OCI-LY7 (cell line): ENCODE results near the gene CAPZB. TPM values are rescaled to one million over a fixed set of nuclear protein-coding genes. Genes with fewer than 3 reads are reported as not detected.

Experiments used
- BruUV-seq: library from RNA; stranded (reverse); fragments of 400-500 nt; replicated peaks from 2 replicates; lab custom pipeline; 2021; lab: Mats Ljungman, UMichigan
- CTCF ChIA-PET: fragments of 300-600 bp; sonication (Branson Sonifier 250); formaldehyde crosslinking; loops from one replicate; lab custom pipeline; 2022; ENCODE audit warnings: antibody characterized with exemption; ENCODE audit not compliant: unreplicated experiment; lab: Charles Lee
- POLR2A ChIA-PET: fragments of 300-600 bp; sonication (Branson Sonifier 250); formaldehyde crosslinking; loops from one replicate; lab custom pipeline; 2022; ENCODE audit warnings: antibody characterized with exemption; lab: Charles Lee
- DNase-seq: peaks from one replicate; pipeline ENCODE4 v3.0.0-alpha.2; 2015; ENCODE audit warnings: low spot score
- H2AFZ ChIP-seq: fragments of 200-600 bp; sonication (generic), shearing (Covaris generic); 2 replicates; pipeline ENCODE4 v1.6.1; 2014; ENCODE audit warnings: mild to moderate bottlenecking, antibody characterized with exemption, low read length, moderate library complexity
- H3K27ac ChIP-seq: fragments of 200-600 bp; sonication (generic); 2 replicates; pipeline ENCODE4 v1.5.1; 2014; ENCODE audit warnings: mixed run types, low read depth, mild to moderate bottlenecking, moderate library complexity, low read length, inconsistent platforms; ENCODE audit not compliant: poor library complexity, severe bottlenecking
- H3K36me3 ChIP-seq: fragments of 200-600 bp; sonication (generic); 2 replicates; pipeline ENCODE4 v1.6.1; 2014; ENCODE audit warnings: mild to moderate bottlenecking, antibody characterized with exemption, low read length, moderate library complexity, mixed read lengths; ENCODE audit not compliant: insufficient read depth
- H3K4me1 ChIP-seq: fragments of 200-600 bp; sonication (generic); 2 replicates; pipeline ENCODE4 v1.5.1; 2014; ENCODE audit warnings: mild to moderate bottlenecking, low read length; ENCODE audit not compliant: insufficient read depth, poor library complexity, severe bottlenecking
- H3K4me2 ChIP-seq: fragments of 200-600 bp; sonication (generic); 2 replicates; pipeline ENCODE4 v1.6.1; 2014; ENCODE audit warnings: mild to moderate bottlenecking, low read length
- H3K4me3 ChIP-seq: fragments of 200-600 bp; sonication (generic); 2 replicates; pipeline ENCODE4 v1.5.1; 2014; ENCODE audit warnings: mild to moderate bottlenecking, low read depth, low read length; ENCODE audit not compliant: poor library complexity, severe bottlenecking
- H3K79me2 ChIP-seq: fragments of 200-600 bp; sonication (generic); 2 replicates; pipeline ENCODE4 v1.6.1; 2016; ENCODE audit warnings: low read depth, mild to moderate bottlenecking, low read length, moderate library complexity, mixed read lengths; ENCODE audit not compliant: insufficient read depth
- H3K9me2 ChIP-seq: fragments of 200-600 bp; sonication (generic); 2 replicates; pipeline ENCODE4 v1.6.1; 2016; ENCODE audit warnings: mild to moderate bottlenecking, low read length, mixed read lengths; ENCODE audit not compliant: insufficient read depth
- H3K9me3 ChIP-seq: fragments of 200-600 bp; sonication (generic); 2 replicates; pipeline ENCODE4 v1.6.1; 2014; ENCODE audit warnings: mild to moderate bottlenecking, mixed run types, low read length, mixed read lengths
- H4K20me1 ChIP-seq: fragments of 200-600 bp; sonication (generic); 2 replicates; pipeline ENCODE4 v1.6.1; 2014; ENCODE audit warnings: mild to moderate bottlenecking, antibody characterized with exemption, low read length, moderate library complexity, mixed read lengths; ENCODE audit not compliant: insufficient read depth
- EZH2phosphoT487 ChIP-seq: fragments of 200-600 bp; sonication (generic); IDR thresholded peaks from 2 replicates; pipeline ENCODE4 v1.6.1; 2018; ENCODE audit warnings: low read depth, borderline replicate concordance, mild to moderate bottlenecking, mixed run types, antibody characterized with exemption, low read length, moderate library complexity, mixed read lengths
- intact Hi-C: fragments of 100-400 bp; cut with micrococcal nuclease; formaldehyde crosslinking; loops from one replicate; pipeline ENCODE4 v1.10.0; 2022; ENCODE audit not compliant: unreplicated experiment
- total RNA-seq, 2 experiments: library from RNA; depleted of rRNA in 1 of 2; stranded (reverse); fragments of >200 nt in 1 of 2; shearing (Covaris generic) in 1 of 2; gene quantifications; 2 replicates each; pipeline ENCODE4 v1.2.3, GENCODE V29; 2014 to 2022
- TF ChIP-seq, protein P1 (sequence below): fragments of 200-600 bp; sonication (generic); conservative IDR thresholded peaks from 2 replicates; pipeline ENCODE4 v1.5.1; 2014; ENCODE audit warnings: mild to moderate bottlenecking, antibody characterized with exemption, low read length, moderate library complexity, mixed read lengths

CAPZB gene
- total RNA-seq, 2 experiments from 2014 or later, result 61.3 to 187 TPM

DNA sequence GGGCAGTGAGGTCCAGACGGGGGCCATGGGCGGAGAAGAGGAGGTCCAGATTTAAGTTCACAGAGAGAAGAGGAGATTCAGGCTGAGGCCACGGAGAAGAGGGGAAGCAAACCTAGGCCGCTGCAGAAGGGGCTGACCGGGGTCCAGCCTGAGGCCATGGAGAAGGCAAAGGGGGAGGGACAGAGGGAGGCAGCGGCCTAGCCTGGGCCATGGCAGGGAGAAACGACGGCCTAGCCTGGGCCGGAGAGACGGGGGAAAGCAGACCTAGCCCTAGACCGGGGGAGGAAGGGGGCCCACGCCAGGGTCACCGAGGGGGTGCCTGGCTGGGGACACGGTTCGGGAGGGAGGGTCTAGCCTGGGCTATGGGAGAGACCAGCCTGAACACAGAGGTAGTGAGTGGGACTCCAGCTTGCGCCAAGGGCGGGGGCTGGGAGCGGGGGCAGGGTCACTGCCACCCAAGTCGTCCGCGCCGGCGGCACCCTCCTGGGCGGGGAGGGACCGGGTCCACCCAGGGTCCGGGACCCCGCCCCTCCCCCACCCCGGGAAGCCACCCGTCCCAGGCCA is 459 bp downstream of the CAPZB start:
- POLR2A ChIA-PET, result no interaction called here
- no peak for DNase-seq
- Histone ChIP-seq H3K9me3 (no peaks in the 10 kb centered on the region), H3K4me2 (peak overlapping the region; percentile 98), H3K79me2 (peaks cover 59% of the 10 kb centered on the region), H3K27ac (peak overlapping the region; percentile 57), H3K4me1 (peaks cover 39% of the 10 kb centered on the region), H3K9me2 (no peaks in the 10 kb centered on the region), H3K4me3 (peak overlapping the region; percentile 98), H3K36me3 (peaks cover 18% of the 10 kb centered on the region; the same call in 1 of the 2 replicates), H2AFZ (no peak overlapping the region), H4K20me1 (peaks cover 30% of the 10 kb centered on the region)
- intact Hi-C loops, result loop anchor here (1.0 to 5.0 kb wide), 2 partner anchors 8 to 93 kb away; no protein-coding TSS in a partner anchor
- CTCF ChIA-PET, result no interaction called here
- no TSS peak for BruUV-seq
- TF ChIP-seq EZH2phosphoT487, result no peak
- TF ChIP-seq, protein P1, sequence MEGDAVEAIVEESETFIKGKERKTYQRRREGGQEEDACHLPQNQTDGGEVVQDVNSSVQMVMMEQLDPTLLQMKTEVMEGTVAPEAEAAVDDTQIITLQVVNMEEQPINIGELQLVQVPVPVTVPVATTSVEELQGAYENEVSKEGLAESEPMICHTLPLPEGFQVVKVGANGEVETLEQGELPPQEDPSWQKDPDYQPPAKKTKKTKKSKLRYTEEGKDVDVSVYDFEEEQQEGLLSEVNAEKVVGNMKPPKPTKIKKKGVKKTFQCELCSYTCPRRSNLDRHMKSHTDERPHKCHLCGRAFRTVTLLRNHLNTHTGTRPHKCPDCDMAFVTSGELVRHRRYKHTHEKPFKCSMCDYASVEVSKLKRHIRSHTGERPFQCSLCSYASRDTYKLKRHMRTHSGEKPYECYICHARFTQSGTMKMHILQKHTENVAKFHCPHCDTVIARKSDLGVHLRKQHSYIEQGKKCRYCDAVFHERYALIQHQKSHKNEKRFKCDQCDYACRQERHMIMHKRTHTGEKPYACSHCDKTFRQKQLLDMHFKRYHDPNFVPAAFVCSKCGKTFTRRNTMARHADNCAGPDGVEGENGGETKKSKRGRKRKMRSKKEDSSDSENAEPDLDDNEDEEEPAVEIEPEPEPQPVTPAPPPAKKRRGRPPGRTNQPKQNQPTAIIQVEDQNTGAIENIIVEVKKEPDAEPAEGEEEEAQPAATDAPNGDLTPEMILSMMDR, result no peak

DNA sequence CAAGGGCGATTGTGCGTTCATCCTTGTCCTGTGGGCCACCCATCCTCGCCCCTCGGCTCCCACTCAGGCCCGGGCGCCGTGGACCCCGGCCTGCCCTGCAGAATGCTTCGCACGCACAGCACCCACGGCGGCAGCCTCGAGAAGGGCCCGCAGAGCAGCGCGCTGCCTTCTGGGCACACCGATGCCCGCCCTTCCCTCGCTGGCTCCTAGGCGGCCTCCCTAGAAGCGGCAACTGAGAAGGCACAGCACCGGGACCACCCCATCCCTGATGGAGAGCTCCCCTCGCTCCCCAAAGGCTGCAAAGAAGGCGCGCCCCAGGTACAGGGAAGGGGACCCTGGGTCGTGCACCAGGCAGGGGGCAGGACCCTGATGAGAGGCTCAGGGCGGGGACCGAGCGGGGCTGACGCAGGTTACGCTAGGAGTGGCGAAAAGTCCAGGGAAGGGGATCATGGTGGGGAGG is 971 bp downstream of the CAPZB start:
- intact Hi-C loops, result no loop called here
- TF ChIP-seq, protein P1, result no peak
- no peak for TF ChIP-seq EZH2phosphoT487
- POLR2A ChIA-PET, result no interaction called here
- Histone ChIP-seq H3K4me1 (peaks cover 39% of the 10 kb centered on the region), H3K27ac (peak overlapping the region; percentile 57), H3K4me3 (peak overlapping the region; percentile 98), H3K9me3 (no peaks in the 10 kb centered on the region), H3K79me2 (peaks cover 59% of the 10 kb centered on the region), H3K36me3 (peaks cover 19% of the 10 kb centered on the region; the same call in 1 of the 2 replicates), H3K9me2 (no peaks in the 10 kb centered on the region), H3K4me2 (peak overlapping the region; percentile 98), H2AFZ (no peak overlapping the region), H4K20me1 (peaks cover 30% of the 10 kb centered on the region)
- CTCF ChIA-PET, result no interaction called here
- no peak for DNase-seq
- BruUV-seq, result no TSS peak

DNA sequence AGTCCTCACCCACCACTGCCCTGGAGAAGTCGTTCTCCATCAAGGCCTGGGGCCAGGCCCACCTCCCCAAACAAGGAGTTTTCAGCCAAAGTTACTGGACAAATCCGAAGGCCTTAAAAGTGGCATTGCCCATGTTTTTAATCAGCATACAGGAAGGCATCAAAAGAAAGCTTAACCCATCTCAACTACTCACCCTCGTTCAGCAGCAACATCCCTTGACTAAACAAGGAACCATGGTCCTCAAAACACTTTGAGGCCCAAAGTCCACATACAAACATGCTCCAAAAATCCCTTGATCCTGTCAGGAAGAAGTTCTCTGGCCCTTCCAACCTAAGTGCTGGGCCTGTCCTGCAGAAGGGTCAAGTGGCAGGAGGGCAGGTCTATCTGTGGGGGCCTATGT is 1.6 kb downstream of the CAPZB start:
- no TSS peak for BruUV-seq
- peaks cover 23% of the 10 kb centered on the region; the same call in 1 of the 2 replicates for H3K36me3 ChIP-seq
- CTCF ChIA-PET, result no interaction called here
- peaks cover 59% of the 10 kb centered on the region for H3K79me2 ChIP-seq
- peak overlapping the region; percentile 98 for H3K4me3 ChIP-seq
- POLR2A ChIA-PET, result no interaction called here
- peak overlapping the region; percentile 98 for H3K4me2 ChIP-seq
- H3K27ac ChIP-seq, result peak overlapping the region; percentile 10
- H2AFZ ChIP-seq, result no peak overlapping the region
- H4K20me1 ChIP-seq, result peaks cover 30% of the 10 kb centered on the region
- TF ChIP-seq, protein P1, result no peak
- TF ChIP-seq EZH2phosphoT487, result no peak
- no peak for DNase-seq
- H3K4me1 ChIP-seq, result peaks cover 39% of the 10 kb centered on the region
- H3K9me2 ChIP-seq, result no peaks in the 10 kb centered on the region
- H3K9me3 ChIP-seq, result no peaks in the 10 kb centered on the region
- intact Hi-C loops, result loop anchor here (1.0 kb wide), 1 partner anchor 20 kb away; no protein-coding TSS in a partner anchor
